HCT116 (cell line): ENCODE measurements around the gene HEATR5A. TPM values are rescaled to one million over a fixed set of nuclear protein-coding genes. Genes with fewer than 3 reads are reported as not detected.

ENCODE experiments used
- ATAC-seq: fragments of 200-7000 bp; cut with Tn5 transposase; 2 replicates; pipeline ENCODE4 v1.9.1; 2020; ENCODE audit warnings: mild to moderate bottlenecking, moderate library complexity
- BruUV-seq: library from RNA; stranded (reverse); fragments of 400-500 nt; replicated peaks from 2 replicates; lab custom pipeline; 2021; lab: Mats Ljungman, UMichigan
- CTCF ChIA-PET: fragments of 300-600 bp; sonication (Branson Sonifier 250); formaldehyde crosslinking; loops from one replicate; lab custom pipeline; 2021; ENCODE audit warnings: antibody characterized with exemption; lab: Charles Lee
- POLR2A ChIA-PET: fragments of 300-600, 350-600 bp; sonication (Branson Sonifier 250); formaldehyde crosslinking; loops from one replicate; lab custom pipeline; 2021; ENCODE audit warnings: antibody characterized with exemption; lab: Charles Lee
- RAD21 ChIA-PET, 2 experiments: fragments of 300-600 bp; sonication (Branson Sonifier 250); formaldehyde crosslinking; loops; one replicate each; lab custom pipeline; 2023; ENCODE audit warnings: low total read pairs in 2 of 2; ENCODE audit not compliant: uncharacterized antibody in 2 of 2, unreplicated experiment in 2 of 2, low non-redundant PET in 1 of 2; lab: Charles Lee
- DNase-seq: peaks from one replicate; pipeline ENCODE4 v3.0.0-alpha.2; 2010; ENCODE audit warnings: low read depth, low spot score
- H2AFZ ChIP-seq: fragments of 200-600 bp; shearing (Covaris generic), sonication (generic); 2 replicates; pipeline ENCODE4 v1.6.1; 2017; ENCODE audit warnings: low read depth, mixed run types, mixed read lengths, antibody characterized with exemption, low read length; ENCODE audit not compliant: poor library complexity, severe bottlenecking
- H3K27ac ChIP-seq: 2 replicates; pipeline ENCODE4 v1.5.1; 2012; ENCODE audit warnings: low read depth, low read length
- H3K27me3 ChIP-seq: fragments of 200-600 bp; sonication (generic); 2 replicates; pipeline ENCODE4 v1.6.1; 2016; ENCODE audit warnings: mixed run types, low read length, mixed read lengths; ENCODE audit not compliant: insufficient read depth
- H3K36me3 ChIP-seq, 2 experiments: fragments of 200-500 bp in 1 of 2; fragments of 200-600 bp in 1 of 2; sonication (Bioruptor generic) in 1 of 2; sonication (generic) in 1 of 2; 2 replicates each; pipeline versions ENCODE4 v1.5.1 to v1.6.1; 2014 to 2016; ENCODE audit warnings: low read length in 2 of 2, inconsistent platforms in 1 of 2, mixed read lengths in 1 of 2, mixed run types in 1 of 2; ENCODE audit not compliant: insufficient read depth in 2 of 2, control insufficient read depth in 1 of 2
- H3K4me1 ChIP-seq, 2 experiments: fragments of 200-600 bp in 1 of 2; sonication (generic) in 1 of 2; 2 replicates each; pipeline versions ENCODE4 v1.5.1 to v1.6.1; 2012 to 2017; ENCODE audit warnings: low read length in 2 of 2, inconsistent platforms in 1 of 2, mild to moderate bottlenecking in 1 of 2, mixed read lengths in 1 of 2, mixed run types in 1 of 2, moderate library complexity in 1 of 2; ENCODE audit not compliant: insufficient read depth in 2 of 2, control insufficient read depth in 1 of 2
- H3K4me2 ChIP-seq: fragments of 200-600 bp; sonication (generic); 2 replicates; pipeline ENCODE4 v1.6.1; 2017; ENCODE audit warnings: mixed run types, low read length, mixed read lengths
- H3K4me3 ChIP-seq, 2 experiments: fragments of 200-600 bp in 1 of 2; sonication (generic) in 1 of 2; replicated peaks in 1 of 2; 2 replicates each; pipeline ENCODE4 v1.5.1; 2011 to 2016; ENCODE audit warnings: low read length in 2 of 2, control low read depth in 1 of 2, low read depth in 1 of 2, mild to moderate bottlenecking in 1 of 2, mixed read lengths in 1 of 2, mixed run types in 1 of 2
- H3K79me2 ChIP-seq: fragments of 200-600 bp; sonication (generic); 2 replicates; pipeline ENCODE4 v1.6.1; 2017; ENCODE audit warnings: mild to moderate bottlenecking, mixed run types, low read length, moderate library complexity, mixed read lengths; ENCODE audit not compliant: insufficient read depth
- H3K9ac ChIP-seq: fragments of 200-600 bp; sonication (generic); 2 replicates; pipeline ENCODE4 v1.6.1; 2016; ENCODE audit warnings: low read length, mixed read lengths
- H3K9me2 ChIP-seq: fragments of 200-600 bp; sonication (generic), shearing (Covaris generic); 2 replicates; pipeline ENCODE4 v1.6.1; 2017; ENCODE audit warnings: mixed run types, mild to moderate bottlenecking, moderate library complexity; ENCODE audit not compliant: insufficient read depth
- H3K9me3 ChIP-seq, 2 experiments: fragments of 200-500 bp in 1 of 2; fragments of 200-600 bp in 1 of 2; sonication (Bioruptor generic) in 1 of 2; sonication (generic) in 1 of 2; 2 replicates each; pipeline ENCODE4 v1.6.1; 2014 to 2017; ENCODE audit warnings: low read length in 2 of 2, mixed read lengths in 2 of 2, inconsistent platforms in 1 of 2, low read depth in 1 of 2, mild to moderate bottlenecking in 1 of 2, mixed run types in 1 of 2, moderate library complexity in 1 of 2; ENCODE audit not compliant: control insufficient read depth in 1 of 2, insufficient read depth in 1 of 2
- H4K20me1 ChIP-seq: fragments of 200-600 bp; sonication (generic), shearing (Covaris generic); 2 replicates; pipeline ENCODE4 v1.6.1; 2017; ENCODE audit warnings: mixed run types, mild to moderate bottlenecking, moderate library complexity; ENCODE audit not compliant: insufficient read depth
- ATF3 ChIP-seq: IDR thresholded peaks from 2 replicates; pipeline ENCODE4 v1.6.1; 2012
- CBX3 ChIP-seq: IDR thresholded peaks from 2 replicates; pipeline ENCODE4 v1.6.1; 2012; ENCODE audit warnings: low read depth
- CEBPB ChIP-seq: IDR thresholded peaks from 2 replicates; pipeline ENCODE4 v1.6.1; 2012; ENCODE audit warnings: low read depth
- CTCF ChIP-seq, 3 experiments: fragments of 200-600 bp in 1 of 3; sonication (generic) in 1 of 3; IDR thresholded peaks in 2 of 3; conservative IDR thresholded peaks in 1 of 3; 2 replicates each; pipeline ENCODE4 v1.5.1; 2012 to 2017; ENCODE audit warnings: low read depth in 2 of 3, low read length in 2 of 3, antibody characterized with exemption in 1 of 3, borderline replicate concordance in 1 of 3, control low read depth in 1 of 3, mild to moderate bottlenecking in 1 of 3, mixed read lengths in 1 of 3, mixed run types in 1 of 3, moderate library complexity in 1 of 3; ENCODE audit not compliant: insufficient read depth in 1 of 3
- EZH2 ChIP-seq: fragments of 200-600 bp; sonication (generic); IDR thresholded peaks from 2 replicates; pipeline ENCODE4 v1.6.1; 2017; ENCODE audit warnings: antibody characterized with exemption, mixed run types
- EZH2phosphoT487 ChIP-seq: fragments of 200-600 bp; IDR thresholded peaks from 2 replicates; pipeline ENCODE4 v1.6.1; 2018; ENCODE audit warnings: antibody characterized with exemption, borderline replicate concordance
- FOSL1 ChIP-seq: IDR thresholded peaks from 2 replicates; pipeline ENCODE4 v1.6.1; 2012; ENCODE audit warnings: low read depth
- JUND ChIP-seq: IDR thresholded peaks from 2 replicates; pipeline ENCODE4 v1.6.1; 2012
- POLR2A ChIP-seq: IDR thresholded peaks from 2 replicates; pipeline ENCODE4 v1.7.0; 2011; ENCODE audit warnings: borderline replicate concordance; ENCODE audit not compliant: insufficient read depth, insufficient read length; ENCODE audit errors: extremely low read depth
- RAD21 ChIP-seq: IDR thresholded peaks from 2 replicates; pipeline ENCODE4 v1.6.1; 2012; ENCODE audit warnings: low read depth, mild to moderate bottlenecking
- REST ChIP-seq: IDR thresholded peaks from 2 replicates; pipeline ENCODE4 v1.6.1; 2012; ENCODE audit warnings: low read depth
- TCF7L2 ChIP-seq: IDR thresholded peaks from 2 replicates; pipeline ENCODE4 v1.7.0; 2011; ENCODE audit warnings: borderline replicate concordance, inconsistent platforms; ENCODE audit not compliant: insufficient read depth, insufficient read length; ENCODE audit errors: extremely low read depth
- intact Hi-C: fragments of 100-400 bp; cut with micrococcal nuclease; formaldehyde crosslinking; loops from 2 replicates; pipeline ENCODE4 v1.10.0; 2022
- total RNA-seq: library from RNA; stranded (reverse); gene quantifications from one replicate; pipeline ENCODE4 v1.2.1, GENCODE V29; 2021; ENCODE audit not compliant: unreplicated experiment

The HEATR5A gene
- total RNA-seq, 1 experiment from 2014 or later, result 20.9 TPM

GRCh38 chr14:31425905-31426304, 5.6 kb upstream of the HEATR5A start:
- H3K4me2 ChIP-seq, result no peak overlapping the region
- H3K4me3 ChIP-seq, result no peak overlapping the region
- BruUV-seq, result no TSS peak
- POLR2A ChIA-PET, result no interaction called here
- no peaks in the 10 kb centered on the region for H4K20me1 ChIP-seq
- no peak overlapping the region for H3K9ac ChIP-seq
- H3K36me3 ChIP-seq, result no peaks in the 10 kb centered on the region
- no peak overlapping the region for H3K27ac ChIP-seq
- CTCF ChIA-PET, result no interaction called here
- H3K9me3 ChIP-seq, result no peaks in the 10 kb centered on the region
- H3K79me2 ChIP-seq, result no peaks in the 10 kb centered on the region
- RAD21 ChIA-PET, result no interaction called here
- no peaks in the 10 kb centered on the region for H3K9me2 ChIP-seq
- no peak overlapping the region for H2AFZ ChIP-seq
- intact Hi-C loops, result no loop called here
- no peaks in the 10 kb centered on the region for H3K27me3 ChIP-seq
- ATAC-seq (no peak), DNase-seq (no peak)
- H3K4me1 ChIP-seq, result peaks cover 0 to 5% of the 10 kb centered on the region in 2 experiments; a peak in 2 of 4 replicates
- TF ChIP-seq REST, result no peak

- no peak for TF ChIP-seq CBX3
- TF ChIP-seq JUND, result no peak
- TF ChIP-seq EZH2phosphoT487, result no peak
- TF ChIP-seq POLR2A, result no peak
- no peak for TF ChIP-seq FOSL1
- no peak for TF ChIP-seq EZH2
- TF ChIP-seq RAD21, result no peak
- TF ChIP-seq TCF7L2, result no peak
- no peak for TF ChIP-seq ATF3
- no peak for TF ChIP-seq CEBPB
- no peak for TF ChIP-seq CTCF (IDR thresholded peaks at IDR 0.05 in 2 of 3, conservative IDR thresholded peaks at IDR 0.05 in 1 of 3; ENCODE audit: borderline replicate concordance in 1 of 3, insufficient read depth in 1 of 3, low read depth in 2 of 3, low read length in 2 of 3)
- TF ChIP-seq, all 23 proteins: peak for 0
- Histone ChIP-seq H3K9ac (peak overlapping the region; percentile 81), H3K27ac (peak overlapping the region; percentile 75; the same call in 1 of the 2 replicates), H3K36me3 (no peaks in the 10 kb centered on the region), H3K79me2 (peaks cover 27% of the 10 kb centered on the region), H3K4me3 (peak overlapping the region; percentile 59 to 95), H4K20me1 (no peaks in the 10 kb centered on the region), H3K9me2 (no peaks in the 10 kb centered on the region), H3K27me3 (no peaks in the 10 kb centered on the region), H2AFZ (peak overlapping the region; percentile 46), H3K9me3 (no peaks in the 10 kb centered on the region), H3K4me1 (peaks cover 18 to 31% of the 10 kb centered on the region in 2 experiments), H3K4me2 (peak overlapping the region; percentile 96)
- ChIA-PET RAD21 (no interaction called here), CTCF (interaction anchor here (1.0 to 1.1 kb wide), 2 partner anchors 36 to 833 kb away, joined by 3 to 5 read pairs; partner anchors contain the start of gene DTD2), POLR2A (interaction anchor here (0.9 to 1.6 kb wide), 4 partner anchors 14 to 655 kb away, joined by 4 to 10 read pairs (median 8); partner anchors contain the start of gene ARHGAP5)
- ATAC-seq, result no peak
- DNase-seq, result no peak
- no TSS peak for BruUV-seq
- intact Hi-C loops, result no loop called here
These were observed 850 bp upstream of the HEATR5A start for GRCh38 chr14:31421200-31421599.
